ENCODE measurements around the gene ZNF598.

ZNF598 gene

DNA sequence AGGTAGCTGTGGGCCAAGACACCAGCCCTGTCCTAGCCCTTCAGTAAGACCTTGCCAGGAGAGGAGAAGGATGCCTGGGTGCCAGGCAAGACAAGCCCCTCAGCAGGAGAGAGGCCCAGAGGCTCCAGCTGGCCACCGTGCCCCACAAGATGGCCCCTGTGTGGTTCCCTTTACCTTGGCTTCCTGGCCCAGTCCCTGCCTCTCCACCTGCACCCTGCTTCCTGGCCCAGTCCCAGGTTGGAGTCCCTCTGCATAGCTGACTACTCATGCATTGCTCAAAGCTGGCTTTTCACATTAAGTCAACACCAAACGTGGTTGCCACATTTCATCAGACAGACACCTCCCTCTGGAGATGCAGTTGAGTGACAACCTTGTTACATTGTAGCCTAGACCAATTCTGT, 15.9 kb downstream of the ZNF598 start:
- in situ Hi-C loops (cut with MboI; ENCODE audit: low sequenced_read_pairs), result no loop called here

DNA sequence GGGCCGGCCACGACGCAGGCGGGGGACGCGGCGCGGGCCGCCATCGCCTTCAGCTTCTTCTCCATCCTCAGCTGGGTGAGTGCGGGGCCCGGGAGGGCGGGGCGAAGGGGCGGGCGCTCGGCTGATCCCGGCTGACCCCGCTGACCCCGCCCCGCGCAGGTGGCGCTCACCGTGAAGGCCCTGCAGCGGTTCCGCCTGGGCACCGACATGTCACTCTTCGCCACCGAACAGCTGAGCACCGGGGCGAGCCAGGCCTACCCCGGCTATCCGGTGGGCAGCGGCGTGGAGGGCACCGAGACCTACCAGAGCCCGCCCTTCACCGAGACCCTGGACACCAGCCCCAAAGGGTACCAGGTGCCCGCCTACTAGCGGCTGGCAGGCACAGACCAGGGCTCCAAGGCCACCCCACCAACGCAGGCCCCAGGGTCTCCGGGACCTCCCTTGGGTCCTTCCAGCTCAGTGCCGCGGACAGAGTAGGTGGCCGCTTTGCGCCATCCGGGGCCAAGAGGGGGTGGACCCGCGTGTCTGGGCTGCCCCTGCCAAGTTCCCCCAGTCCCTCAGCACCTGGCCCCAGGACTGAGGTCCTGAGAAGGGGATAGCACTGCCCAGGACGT, 16.8 kb downstream of the ZNF598 start:
- in situ Hi-C loops (cut with MboI; ENCODE audit: low sequenced_read_pairs), result no loop called here

DNA sequence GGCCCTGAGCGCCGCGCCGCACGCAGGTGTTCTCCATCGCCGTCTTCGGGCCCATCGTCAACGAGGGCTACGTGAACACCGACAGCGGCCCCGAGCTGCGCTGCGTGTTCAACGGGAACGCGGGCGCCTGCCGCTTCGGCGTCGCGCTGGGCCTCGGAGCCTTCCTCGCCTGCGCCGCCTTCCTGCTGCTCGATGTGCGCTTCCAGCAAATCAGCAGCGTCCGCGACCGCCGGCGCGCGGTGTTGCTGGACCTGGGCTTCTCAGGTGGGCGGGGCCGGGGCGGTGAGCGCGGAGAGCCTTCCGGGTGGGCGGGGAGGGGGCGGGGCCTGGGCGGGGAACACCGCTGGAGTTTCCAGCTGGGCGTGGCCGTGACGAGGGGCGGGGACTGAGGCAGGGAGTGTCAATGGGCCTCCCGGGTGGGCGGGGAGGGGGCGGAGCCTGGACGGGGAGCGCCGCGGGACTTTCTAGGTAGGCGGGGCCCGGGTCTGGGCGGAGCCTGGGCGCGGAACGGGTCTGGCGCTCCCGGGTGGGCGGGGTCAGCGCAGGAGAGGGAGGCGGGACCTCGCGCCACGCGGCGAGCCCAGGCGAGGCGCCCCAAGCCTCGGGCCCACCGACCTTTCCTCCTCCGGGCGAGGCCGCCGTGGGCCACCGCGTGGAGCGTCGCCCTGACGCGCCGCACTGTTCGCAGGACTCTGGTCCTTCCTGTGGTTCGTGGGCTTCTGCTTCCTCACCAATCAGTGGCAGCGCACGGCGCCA, 17.5 kb downstream of the ZNF598 start:
- in situ Hi-C loops (cut with MboI; ENCODE audit: low sequenced_read_pairs), result no loop called here

DNA sequence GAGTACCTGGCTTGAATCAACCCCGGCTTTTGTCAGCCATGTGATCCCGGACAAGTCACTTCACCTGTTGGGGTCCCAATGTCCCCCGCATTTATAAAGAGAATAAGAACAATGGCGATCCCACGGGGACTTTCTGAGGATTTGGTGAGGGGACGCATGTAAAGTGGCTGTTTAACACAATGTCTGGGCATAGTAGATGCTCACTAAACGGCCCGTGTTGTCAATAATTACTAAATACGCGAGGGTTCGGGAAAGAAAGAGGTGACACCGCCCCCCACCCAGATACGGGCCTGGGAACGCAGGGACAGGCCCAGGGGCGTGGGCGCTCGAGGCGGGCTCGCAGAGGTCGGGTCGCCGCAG, 18.1 kb downstream of the ZNF598 start:
- in situ Hi-C loops (cut with MboI; ENCODE audit: low sequenced_read_pairs), result no loop called here

DNA sequence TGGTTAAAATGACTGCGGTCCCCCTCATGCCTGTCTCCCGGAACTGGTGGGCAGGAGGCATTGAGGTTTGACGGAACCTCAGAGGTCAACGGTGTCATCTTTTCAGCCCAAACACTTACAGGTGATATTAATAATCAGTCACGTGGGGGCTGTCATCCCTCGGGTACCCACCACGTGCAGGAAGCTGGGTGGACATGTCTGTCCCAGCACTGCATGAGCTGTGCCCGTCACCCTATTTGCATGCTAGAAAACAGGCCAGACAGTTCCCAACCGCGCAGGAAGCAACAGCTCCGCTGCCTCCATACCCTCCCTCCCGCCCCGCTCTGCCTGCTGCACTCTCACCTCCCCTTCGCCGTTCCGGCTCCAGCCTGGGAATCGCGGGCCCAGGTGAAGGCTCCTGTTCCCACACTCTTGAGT, 18.5 kb downstream of the ZNF598 start:
- in situ Hi-C loops (cut with MboI; ENCODE audit: low sequenced_read_pairs), result no loop called here

DNA sequence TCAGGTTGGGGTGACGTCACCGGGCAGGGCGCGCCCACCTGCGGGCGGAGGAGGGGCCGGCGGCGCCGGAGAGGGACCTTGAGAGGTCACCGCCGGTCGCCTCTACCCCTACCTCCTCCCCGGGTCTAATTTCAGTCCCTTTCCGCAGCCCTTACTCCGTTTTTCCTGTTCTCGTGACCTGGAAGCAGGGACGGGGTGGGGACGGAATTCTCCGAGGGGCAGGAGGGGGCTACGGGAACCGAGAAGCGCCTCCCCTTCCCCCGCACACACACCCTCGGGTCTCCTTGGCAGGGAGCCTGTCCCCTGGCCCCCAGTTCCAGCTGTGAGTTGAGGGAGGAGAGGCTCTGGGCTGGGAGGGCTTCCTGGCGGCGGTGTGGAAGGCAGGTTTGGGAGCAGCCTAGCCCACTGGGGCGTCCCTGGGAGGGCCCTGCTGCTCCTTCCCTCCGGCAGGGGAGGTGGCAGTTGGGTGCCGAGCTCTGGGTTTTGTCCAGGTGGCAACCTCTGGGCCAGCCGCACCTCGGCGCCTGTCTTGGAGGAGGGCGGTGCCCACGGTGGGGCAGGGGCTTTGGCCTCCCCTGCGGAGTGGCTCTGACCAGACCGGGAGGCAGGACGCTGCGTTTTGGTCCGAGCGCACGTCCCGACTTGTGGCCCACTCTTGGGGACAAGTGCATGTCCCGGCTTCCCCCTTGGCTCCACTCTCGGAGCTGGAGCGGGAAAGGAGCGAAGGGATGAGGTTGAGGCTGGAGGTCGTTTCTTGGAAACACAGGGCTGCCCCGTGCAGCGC, 19.1 kb downstream of the ZNF598 start:
- in situ Hi-C loops (cut with MboI; ENCODE audit: low sequenced_read_pairs), result no loop called here

DNA sequence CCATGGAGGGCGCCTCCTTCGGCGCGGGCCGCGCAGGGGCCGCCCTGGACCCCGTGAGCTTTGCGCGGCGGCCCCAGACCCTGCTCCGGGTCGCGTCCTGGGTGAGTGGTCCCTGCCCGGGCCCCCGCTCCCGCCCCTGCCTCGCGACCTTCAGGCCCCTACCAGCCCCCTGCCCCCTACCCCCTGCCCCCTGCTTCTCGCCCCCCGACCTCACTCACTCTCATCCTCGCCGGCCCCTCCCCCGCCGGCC, 19.6 kb downstream of the ZNF598 start:
- in situ Hi-C loops (cut with MboI; ENCODE audit: low sequenced_read_pairs), result no loop called here

DNA sequence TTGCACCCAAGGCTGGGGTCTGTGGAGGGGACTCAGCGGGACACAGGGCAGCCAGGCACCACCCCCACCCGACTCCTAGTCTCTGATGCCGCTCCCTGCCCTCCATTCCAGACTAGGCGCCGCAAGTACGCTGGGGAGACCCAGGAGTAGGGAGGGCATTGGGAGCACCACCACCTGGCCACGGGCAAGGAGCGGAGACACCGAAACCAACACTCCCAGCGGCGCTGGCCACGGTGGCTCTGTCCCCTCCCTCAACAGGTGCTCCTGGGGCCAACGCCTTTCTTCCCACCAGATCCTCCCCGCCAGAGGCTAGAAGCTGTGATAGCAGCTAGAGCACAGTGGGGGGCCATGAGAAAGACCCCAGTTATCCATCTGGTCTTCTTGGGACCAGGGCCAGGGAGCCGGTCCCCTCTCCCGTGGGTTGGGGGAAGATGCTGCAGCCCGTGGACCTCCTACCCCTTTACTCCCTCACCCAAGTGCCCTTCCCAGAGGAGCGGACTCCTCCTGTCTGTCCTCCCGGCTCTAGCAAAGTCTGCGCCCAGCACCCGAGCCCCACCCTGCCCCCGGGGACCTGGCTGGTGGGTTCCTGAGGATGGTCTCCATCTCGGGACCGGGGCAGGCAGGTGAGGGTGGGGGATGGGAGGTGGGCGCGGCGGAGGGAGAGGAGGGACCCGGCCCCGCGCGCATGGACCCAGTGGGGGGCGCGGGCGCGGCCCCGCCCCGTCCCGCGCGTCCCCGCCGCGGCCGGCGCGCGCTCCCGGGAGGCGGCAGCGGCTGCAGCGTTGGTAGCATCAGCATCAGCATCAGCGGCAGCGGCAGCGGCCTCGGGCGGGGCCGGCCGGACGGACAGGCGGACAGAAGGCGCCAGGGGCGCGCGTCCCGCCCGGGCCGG, 20.2 kb downstream of the ZNF598 start, which contains the start of gene SYNGR3:
Gene SYNGR3, plus strand, starts transcription at position 762 of the 892 bp plus-strand sequence. CDS start 133 bp downstream, outside the sequence.
- in situ Hi-C loops (cut with MboI; ENCODE audit: low sequenced_read_pairs), result no loop called here

DNA sequence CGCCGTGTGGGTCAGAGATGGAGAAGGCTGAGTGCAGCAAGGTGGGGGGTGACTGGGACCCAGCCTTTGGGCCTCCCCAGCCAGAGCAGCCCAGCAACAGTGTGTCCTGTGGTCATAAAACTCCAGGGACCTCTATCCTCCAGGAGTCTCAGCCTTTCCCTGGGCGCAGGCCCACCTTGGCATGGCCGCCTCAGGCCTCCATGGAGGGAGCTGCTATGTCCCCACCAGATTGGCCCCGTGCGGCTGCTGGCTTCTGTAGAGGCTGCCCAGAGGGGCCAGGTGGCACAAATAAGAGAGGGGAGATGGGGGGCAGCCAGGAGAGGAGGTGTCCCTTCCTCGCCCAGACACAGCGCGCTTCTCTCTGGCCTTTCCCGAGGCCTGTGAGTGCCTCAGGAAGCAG, 22.4 kb downstream of the ZNF598 start:
- in situ Hi-C loops (cut with MboI; ENCODE audit: low sequenced_read_pairs), result no loop called here

DNA sequence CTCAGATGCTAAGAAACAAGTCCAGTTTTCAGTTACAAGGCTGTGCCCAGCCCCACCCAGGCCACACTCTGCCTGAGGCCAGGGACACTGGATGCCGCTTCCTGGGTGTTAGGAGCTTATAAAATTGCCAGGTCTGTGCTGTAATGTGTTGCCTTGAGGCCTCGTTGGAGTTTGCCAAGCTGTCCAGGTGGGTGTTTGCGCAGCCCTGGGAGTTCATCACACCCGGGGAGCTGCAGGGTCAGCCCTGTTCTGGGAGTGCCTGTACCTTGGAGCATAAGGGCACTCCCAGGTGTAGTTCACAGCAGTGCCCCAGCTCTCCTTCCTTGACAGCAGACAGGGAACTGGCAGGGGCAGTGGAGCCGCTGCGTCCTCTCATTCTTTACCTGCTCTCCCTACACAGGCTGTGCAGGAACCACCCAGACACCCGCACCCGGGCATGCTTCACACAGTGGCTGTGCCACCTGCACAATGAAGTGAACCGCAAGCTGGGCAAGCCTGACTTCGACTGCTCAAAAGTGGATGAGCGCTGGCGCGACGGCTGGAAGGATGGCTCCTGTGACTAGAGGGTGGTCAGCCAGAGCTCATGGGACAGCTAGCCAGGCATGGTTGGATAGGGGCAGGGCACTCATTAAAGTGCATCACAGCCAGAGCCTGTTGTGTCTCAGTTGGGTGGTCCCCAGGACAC, 24.0 kb downstream of the ZNF598 start:
- in situ Hi-C loops (cut with MboI; ENCODE audit: low sequenced_read_pairs), result no loop called here

DNA sequence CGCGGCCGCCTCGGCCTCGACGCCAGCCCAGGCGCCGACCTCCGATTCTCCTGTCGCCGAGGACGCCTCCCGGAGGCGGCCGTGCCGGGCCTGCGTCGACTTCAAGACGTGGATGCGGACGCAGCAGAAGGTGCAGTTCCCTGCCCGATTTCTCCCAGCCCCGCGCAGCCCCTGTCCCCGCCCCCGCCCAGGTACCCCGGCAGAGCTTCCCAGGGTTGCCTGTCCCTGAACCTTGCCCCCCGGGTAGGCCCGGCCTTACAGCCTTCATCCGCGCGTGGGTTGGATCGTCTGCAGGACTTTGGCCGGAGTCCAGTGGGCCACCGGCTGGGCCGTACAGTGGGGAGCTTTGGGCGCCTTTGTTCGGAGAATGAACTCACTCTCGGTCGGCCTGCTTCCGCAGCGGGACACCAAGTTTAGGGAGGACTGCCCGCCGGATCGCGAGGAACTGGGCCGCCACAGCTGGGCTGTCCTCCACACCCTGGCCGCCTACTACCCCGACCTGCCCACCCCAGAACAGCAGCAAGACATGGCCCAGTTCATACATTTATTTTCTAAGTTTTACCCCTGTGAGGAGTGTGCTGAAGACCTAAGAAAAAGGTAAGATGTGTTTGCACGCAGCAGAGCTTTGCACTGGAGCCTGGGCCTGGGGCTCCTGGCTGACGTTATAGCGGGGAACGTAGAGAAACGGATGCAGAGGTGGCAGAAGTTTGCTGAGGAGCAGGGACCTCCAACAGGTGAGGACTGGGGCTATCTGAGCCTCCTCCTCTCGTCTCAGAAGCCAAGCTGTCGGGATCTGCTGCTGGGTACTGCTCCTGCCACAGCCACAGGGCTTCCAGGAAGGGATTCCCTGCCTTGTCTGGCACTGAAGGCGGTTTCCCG, 25.0 kb downstream of the ZNF598 start:
- in situ Hi-C loops (cut with MboI; ENCODE audit: low sequenced_read_pairs), result no loop called here

DNA sequence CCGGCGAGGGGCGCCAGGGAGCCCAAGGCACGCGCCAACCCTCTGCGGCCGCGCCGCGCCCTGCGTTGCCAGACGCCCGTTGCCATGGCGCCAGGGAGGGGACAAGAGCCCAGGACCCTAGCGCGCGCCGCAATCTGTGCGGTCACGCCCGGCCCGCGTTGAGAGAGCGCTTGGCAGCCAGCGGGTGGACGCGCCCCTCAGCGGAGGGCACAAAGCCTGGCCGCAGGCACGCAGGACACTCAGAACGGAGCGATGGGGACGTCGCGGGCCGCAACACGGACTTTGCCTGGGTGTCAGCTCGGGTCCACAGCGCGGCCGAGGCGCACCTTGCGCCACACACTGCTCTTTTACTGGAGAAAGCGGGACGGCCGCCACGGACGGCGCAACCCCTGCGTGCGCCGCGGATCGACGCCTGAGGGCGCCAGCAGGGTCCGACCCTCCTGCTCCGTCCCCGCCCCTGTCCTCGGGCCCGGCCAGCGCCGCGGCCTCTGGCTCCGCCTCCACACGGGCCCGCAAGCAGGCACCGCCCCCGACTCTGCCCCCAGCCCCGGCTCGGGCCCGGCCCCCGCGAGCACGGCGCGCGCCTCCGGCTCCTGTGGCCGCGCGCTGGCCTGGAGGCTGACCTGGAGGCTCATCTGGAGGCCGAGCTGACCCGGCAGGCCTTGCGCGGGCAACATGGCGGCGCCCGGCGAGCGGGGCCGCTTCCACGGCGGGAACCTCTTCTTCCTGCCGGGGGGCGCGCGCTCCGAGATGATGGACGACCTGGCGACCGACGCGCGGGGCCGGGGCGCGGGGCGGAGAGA, 25.9 kb downstream of the ZNF598 start, which contains the start of gene GFER:
Gene GFER, plus strand, starts transcription at position 650 of the 803 bp plus-strand sequence. Its CDS starts 26 bp downstream, at position 676.
- in situ Hi-C loops (cut with MboI; ENCODE audit: low sequenced_read_pairs), result no loop called here

DNA sequence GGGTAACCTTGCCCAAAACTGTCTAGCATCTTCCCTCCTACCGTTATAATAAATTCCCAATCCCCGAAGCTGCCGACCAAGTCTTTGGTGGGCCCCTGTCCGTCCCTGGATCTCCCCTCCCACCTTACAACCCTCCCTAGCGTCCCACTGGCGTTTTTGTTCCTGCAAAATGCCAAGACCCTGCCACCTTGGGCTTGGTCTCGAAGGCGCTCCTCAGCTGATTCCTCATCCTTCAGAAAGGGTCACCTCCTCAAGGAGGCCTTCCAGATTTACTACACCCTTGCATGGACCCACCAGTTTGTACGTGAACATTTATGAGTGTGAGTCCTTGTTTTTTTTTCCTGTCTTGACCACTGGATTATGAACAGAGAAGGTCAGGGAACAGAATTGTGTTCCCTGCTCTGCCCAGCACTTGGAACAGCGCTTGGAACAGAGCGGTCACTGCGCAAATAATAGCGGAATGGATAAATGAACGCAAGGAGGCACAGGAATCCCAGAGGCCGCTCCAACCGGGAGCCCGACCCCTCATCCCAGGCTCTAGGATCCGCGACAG, 26.6 kb downstream of the ZNF598 start:
- in situ Hi-C loops (cut with MboI; ENCODE audit: low sequenced_read_pairs), result no loop called here

DNA sequence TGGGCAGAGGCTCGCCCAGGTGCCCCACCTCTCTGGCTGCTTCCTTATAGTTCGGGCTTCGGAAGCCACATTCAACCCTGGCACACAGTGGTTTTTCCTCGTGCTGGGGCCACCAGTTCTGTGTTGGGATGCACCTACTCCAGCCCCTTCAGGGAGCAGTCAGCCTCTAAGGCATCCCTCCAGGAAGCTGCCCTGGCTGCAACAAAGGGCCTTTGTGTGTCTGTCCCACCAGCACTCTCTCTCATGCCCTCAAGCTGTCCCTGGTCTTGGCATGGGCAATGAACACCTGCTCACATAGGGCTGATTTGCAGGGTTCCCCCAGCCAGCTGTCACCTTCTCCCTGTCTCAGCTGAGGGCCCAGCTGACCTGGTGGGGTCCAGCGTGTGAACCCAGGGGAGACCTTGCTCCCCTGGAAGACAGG, 27.6 kb downstream of the ZNF598 start:
- in situ Hi-C loops (cut with MboI; ENCODE audit: low sequenced_read_pairs), result no loop called here

DNA sequence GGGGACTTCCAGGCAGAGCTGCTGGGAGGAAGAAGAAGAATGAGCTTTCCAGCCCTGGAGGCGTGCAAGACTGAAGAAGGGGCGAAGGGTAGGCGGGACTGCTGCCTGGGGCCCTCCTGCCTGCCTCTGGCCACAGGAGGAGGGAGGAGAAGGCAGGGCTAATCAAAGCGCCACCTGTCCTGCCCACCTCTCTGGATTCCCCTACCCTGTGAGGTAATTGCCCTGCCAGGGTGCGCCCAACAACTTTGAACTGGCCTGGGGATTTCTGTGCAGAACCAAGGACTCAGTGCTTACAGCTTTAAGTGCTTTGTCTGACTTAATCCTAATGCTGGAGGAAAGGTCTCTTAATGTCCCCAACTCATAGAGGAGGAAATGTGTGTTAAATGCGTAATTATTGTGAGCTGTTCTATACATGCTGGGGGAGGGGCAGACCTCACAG, 28.2 kb downstream of the ZNF598 start, which contains the start of gene NOXO1:
Gene NOXO1, minus strand, starts transcription at position 72 of the 439 bp plus-strand sequence. CDS start 290 bp downstream, outside the sequence.
- in situ Hi-C loops (cut with MboI; ENCODE audit: low sequenced_read_pairs), result no loop called here

DNA sequence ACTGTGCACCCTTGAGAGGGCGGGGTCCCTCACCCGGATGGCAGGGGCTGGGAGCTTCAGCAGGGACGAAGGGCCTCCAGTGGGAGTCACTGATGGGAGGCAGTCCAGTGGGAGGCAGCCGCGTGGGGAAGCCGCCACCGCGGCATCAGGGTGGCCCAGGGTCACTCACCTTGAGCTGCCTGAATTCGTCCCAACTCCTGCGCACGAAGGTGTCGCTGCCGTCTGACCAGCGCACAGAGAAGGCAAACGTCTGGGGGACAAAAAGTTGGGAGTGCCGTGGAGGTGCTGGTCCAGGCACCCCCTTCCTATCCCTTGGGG, 28.9 kb downstream of the ZNF598 start:
- in situ Hi-C loops (cut with MboI; ENCODE audit: low sequenced_read_pairs), result no loop called here

DNA sequence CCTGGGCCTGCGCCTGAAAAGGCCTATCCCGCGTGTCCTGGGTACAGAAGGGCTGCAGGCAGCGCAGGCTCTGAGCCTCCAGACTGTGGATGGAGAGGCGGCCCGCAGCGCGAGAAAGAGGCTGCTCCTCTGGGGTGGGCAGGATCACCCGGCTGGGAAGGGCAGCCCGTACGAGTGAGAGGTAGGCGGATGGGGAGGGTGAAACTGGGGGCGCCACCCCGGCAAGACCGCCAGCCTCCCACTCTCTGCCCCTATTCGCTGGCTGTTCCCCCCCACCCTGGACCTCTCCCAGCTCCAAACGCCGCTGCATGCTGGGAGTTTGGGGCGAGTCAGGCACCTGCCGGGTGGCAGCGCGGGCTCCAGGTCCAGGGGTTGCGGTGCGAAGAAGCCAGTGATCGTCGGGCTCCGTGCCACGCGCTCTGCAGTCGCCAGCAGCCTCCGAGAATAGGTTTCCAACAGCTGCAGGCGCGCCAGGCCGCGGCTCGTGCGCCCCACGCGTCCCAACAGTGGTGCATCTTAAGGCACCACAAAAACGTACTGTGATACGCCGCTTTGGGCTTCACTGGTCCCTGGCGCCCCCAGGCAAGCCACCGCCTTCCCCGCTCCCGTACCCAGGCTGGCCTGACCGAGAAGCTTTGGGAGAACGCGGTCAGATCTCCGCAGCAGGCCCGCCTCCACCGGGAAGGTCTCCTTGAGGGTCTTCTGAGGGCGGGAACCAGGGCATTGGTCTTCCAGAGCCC, 29.4 kb downstream of the ZNF598 start:
- in situ Hi-C loops (cut with MboI; ENCODE audit: low sequenced_read_pairs), result no loop called here

Data from HL-60/S4 (cell line).